Suprapubic skin (tissue), 4 donors: ENCODE data around the gene NHSL1.

ENCODE experiments used
- EP300 ChIP-seq: sonication (generic); formaldehyde crosslinking; IDR thresholded peaks from one replicate; pipeline ENCODE4 v1.6.1; 2017; ENCODE audit warnings: antibody characterized with exemption
- POLR2AphosphoS5 ChIP-seq, 3 donors: sonication (generic); formaldehyde crosslinking; IDR thresholded peaks; one replicate each; pipeline ENCODE4 v1.6.1; 2017; ENCODE audit warnings: antibody characterized with exemption in 3 of 3

DNA sequence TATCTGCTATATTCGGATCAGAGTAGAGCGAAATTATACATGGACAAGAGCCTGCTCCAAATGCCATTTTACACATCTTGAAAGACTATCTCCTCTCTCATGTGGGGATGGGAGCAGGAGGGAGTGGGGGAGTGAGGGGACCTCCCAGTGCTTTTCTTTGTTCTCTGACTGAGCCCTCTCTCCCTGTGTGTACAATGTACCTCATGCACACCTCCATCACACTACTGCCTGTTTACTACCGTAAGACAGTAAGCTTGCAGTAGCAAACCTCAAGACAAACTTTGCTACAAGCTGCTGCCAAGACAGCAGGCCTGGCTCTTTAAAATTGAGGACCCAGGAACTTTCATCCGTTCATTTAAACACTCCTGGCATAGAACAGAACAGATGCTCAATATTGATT is 7.2 kb downstream of the NHSL1 start:
- TF ChIP-seq EP300 (no peak), POLR2AphosphoS5 (IDR thresholded peaks at IDR 0.05) (no peak)
